Neural progenitor cell (in vitro differentiated cells): ENCODE measurements around the gene CTSE.

Source experiments
- EZH2 ChIP-seq: fragments of 200-600 bp; sonication (generic); IDR thresholded peaks from 2 replicates; pipeline ENCODE4 v1.6.1; 2017; ENCODE audit warnings: antibody characterized with exemption, mild to moderate bottlenecking, moderate library complexity
- TF ChIP-seq, protein P1 (sequence below): fragments of 200-600 bp; sonication (generic); IDR thresholded peaks from 2 replicates; pipeline ENCODE4 v1.5.1; 2017; ENCODE audit warnings: antibody characterized with exemption, mild to moderate bottlenecking

DNA sequence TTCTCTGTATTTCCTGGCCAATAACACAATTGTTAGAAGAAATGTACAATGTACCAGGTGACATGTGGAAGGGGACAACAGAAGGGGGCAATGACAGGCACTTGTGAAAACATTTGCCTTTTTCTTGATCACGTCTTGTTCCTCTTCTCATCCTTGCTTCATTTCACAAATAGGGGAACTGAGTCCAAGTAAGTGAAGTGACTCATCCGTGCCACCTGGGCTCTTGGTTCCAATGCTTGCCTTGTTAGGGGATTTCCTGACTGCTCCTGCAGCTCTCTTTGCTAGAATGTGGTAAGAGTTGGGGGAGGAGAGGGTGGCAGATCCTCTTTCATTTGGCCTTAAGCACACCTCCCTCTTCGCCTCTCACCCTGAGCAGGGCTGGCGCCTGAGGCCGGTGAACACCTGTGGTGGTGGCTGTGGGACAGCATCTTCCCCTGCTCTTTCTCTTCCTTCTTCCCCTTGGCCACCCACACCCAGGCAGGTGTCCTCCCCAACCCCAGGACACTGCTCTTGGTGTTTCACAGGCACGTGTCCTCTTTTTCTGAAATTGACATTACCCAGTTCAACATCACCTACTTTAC, 27.1 kb upstream of the CTSE start:
- TF ChIP-seq EZH2, result no peak
- TF ChIP-seq, protein P1, sequence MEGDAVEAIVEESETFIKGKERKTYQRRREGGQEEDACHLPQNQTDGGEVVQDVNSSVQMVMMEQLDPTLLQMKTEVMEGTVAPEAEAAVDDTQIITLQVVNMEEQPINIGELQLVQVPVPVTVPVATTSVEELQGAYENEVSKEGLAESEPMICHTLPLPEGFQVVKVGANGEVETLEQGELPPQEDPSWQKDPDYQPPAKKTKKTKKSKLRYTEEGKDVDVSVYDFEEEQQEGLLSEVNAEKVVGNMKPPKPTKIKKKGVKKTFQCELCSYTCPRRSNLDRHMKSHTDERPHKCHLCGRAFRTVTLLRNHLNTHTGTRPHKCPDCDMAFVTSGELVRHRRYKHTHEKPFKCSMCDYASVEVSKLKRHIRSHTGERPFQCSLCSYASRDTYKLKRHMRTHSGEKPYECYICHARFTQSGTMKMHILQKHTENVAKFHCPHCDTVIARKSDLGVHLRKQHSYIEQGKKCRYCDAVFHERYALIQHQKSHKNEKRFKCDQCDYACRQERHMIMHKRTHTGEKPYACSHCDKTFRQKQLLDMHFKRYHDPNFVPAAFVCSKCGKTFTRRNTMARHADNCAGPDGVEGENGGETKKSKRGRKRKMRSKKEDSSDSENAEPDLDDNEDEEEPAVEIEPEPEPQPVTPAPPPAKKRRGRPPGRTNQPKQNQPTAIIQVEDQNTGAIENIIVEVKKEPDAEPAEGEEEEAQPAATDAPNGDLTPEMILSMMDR, result no peak
